ENCODE results near the gene PLD1.

DNA sequence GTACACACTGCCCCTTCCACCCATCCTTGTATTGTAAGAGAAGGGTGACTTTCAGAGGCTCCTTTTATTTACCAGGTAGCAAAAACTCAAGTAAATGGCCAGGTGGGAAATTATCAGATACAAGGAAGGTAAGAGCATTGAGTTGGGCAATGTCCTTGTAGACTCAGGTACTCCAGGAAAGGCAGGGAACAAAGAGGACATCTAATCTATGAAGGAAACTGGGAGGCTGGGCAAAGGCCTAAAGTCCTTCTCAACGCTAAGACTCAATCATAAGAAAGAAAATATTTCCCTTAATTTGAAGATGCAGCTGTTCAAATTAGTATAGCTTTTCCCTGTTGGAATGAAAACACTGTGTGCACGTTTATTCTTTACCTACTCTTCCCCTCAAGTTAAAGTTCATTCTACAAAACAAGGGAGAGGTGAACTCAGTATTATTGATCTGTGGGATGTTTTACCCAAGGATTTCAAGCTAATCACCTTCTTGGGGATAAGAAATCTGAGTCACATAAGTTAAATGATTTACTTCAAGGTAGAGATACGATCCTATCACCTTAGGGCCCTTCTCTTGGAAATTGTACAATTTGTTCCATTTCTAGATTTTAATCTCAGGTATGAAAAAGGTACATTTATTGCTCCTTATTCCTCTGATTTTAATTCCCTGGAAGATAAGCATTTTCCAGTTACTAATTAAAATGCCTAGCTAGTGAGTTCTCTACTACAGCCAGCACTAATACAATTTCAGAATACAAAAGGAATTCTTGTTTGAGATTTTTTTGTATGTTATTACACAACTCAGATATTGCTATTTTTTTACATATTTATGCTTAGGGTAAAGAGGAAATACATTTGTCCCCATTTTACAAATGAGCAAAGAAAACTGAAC, 80.6 kb downstream of the PLD1 start:
- TF ChIP-seq, protein P1, sequence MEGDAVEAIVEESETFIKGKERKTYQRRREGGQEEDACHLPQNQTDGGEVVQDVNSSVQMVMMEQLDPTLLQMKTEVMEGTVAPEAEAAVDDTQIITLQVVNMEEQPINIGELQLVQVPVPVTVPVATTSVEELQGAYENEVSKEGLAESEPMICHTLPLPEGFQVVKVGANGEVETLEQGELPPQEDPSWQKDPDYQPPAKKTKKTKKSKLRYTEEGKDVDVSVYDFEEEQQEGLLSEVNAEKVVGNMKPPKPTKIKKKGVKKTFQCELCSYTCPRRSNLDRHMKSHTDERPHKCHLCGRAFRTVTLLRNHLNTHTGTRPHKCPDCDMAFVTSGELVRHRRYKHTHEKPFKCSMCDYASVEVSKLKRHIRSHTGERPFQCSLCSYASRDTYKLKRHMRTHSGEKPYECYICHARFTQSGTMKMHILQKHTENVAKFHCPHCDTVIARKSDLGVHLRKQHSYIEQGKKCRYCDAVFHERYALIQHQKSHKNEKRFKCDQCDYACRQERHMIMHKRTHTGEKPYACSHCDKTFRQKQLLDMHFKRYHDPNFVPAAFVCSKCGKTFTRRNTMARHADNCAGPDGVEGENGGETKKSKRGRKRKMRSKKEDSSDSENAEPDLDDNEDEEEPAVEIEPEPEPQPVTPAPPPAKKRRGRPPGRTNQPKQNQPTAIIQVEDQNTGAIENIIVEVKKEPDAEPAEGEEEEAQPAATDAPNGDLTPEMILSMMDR (IDR thresholded peaks at IDR 0.05; ENCODE audit: insufficient read depth, low read length): no peak
- no peak for TF ChIP-seq POLR2AphosphoS5 (IDR thresholded peaks at IDR 0.05; ENCODE audit: low read depth)
- TF ChIP-seq, protein P2, sequence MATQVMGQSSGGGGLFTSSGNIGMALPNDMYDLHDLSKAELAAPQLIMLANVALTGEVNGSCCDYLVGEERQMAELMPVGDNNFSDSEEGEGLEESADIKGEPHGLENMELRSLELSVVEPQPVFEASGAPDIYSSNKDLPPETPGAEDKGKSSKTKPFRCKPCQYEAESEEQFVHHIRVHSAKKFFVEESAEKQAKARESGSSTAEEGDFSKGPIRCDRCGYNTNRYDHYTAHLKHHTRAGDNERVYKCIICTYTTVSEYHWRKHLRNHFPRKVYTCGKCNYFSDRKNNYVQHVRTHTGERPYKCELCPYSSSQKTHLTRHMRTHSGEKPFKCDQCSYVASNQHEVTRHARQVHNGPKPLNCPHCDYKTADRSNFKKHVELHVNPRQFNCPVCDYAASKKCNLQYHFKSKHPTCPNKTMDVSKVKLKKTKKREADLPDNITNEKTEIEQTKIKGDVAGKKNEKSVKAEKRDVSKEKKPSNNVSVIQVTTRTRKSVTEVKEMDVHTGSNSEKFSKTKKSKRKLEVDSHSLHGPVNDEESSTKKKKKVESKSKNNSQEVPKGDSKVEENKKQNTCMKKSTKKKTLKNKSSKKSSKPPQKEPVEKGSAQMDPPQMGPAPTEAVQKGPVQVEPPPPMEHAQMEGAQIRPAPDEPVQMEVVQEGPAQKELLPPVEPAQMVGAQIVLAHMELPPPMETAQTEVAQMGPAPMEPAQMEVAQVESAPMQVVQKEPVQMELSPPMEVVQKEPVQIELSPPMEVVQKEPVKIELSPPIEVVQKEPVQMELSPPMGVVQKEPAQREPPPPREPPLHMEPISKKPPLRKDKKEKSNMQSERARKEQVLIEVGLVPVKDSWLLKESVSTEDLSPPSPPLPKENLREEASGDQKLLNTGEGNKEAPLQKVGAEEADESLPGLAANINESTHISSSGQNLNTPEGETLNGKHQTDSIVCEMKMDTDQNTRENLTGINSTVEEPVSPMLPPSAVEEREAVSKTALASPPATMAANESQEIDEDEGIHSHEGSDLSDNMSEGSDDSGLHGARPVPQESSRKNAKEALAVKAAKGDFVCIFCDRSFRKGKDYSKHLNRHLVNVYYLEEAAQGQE (IDR thresholded peaks at IDR 0.05; ENCODE audit: insufficient replicate concordance, low read depth): no peak
- no peak for TF ChIP-seq GABPA (IDR thresholded peaks at IDR 0.05; ENCODE audit: low read depth)

All from HL-60 (cell line).